Duodenal mucosa (tissue), 2 donors: ENCODE data around the gene EFNA5.

ENCODE experiments used
- H3K27ac ChIP-seq: one replicate; pipeline ENCODE4 v1.7.0; 2013; ENCODE audit warnings: low read depth, low read length
- H3K27me3 ChIP-seq, 2 donors: one replicate each; pipeline ENCODE4 v1.7.0; 2013; ENCODE audit warnings: low read length in 2 of 2, control low read depth in 1 of 2; ENCODE audit not compliant: insufficient read depth in 2 of 2, control insufficient read depth in 1 of 2
- H3K36me3 ChIP-seq, 2 donors: one replicate each; pipeline ENCODE4 v1.7.0; 2013; ENCODE audit warnings: low read length in 2 of 2, control low read depth in 1 of 2; ENCODE audit not compliant: insufficient read depth in 2 of 2, control insufficient read depth in 1 of 2
- H3K4me1 ChIP-seq, 2 donors: one replicate each; pipeline ENCODE4 v1.7.0; 2013; ENCODE audit warnings: low read length in 2 of 2, control low read depth in 1 of 2; ENCODE audit not compliant: insufficient read depth in 2 of 2, control insufficient read depth in 1 of 2
- H3K4me3 ChIP-seq, 2 donors: one replicate each; pipeline ENCODE4 v1.7.0; 2013; ENCODE audit warnings: low read length in 2 of 2, low read depth in 1 of 2
- H3K9ac ChIP-seq, 2 donors: one replicate each; pipeline ENCODE4 v1.7.0; 2013; ENCODE audit warnings: low read length in 2 of 2, low read depth in 1 of 2
- H3K9me3 ChIP-seq, 2 donors: one replicate each; pipeline ENCODE4 v1.7.0; 2013; ENCODE audit warnings: low read length in 2 of 2, control low read depth in 1 of 2; ENCODE audit not compliant: control insufficient read depth in 1 of 2

EFNA5 gene

GRCh38 chr5:107651325-107651724 lies 19.4 kb downstream of the EFNA5 start:
- no peak overlapping the region for H3K27ac ChIP-seq
- no peak overlapping the region for H3K4me3 ChIP-seq
- no peak overlapping the region for H3K9ac ChIP-seq
- no peaks in the 10 kb centered on the region for H3K27me3 ChIP-seq
- no peaks in the 10 kb centered on the region for H3K9me3 ChIP-seq
- H3K36me3 ChIP-seq = no peaks in the 10 kb centered on the region
- H3K4me1 ChIP-seq = no peaks in the 10 kb centered on the region

- Histone ChIP-seq H3K36me3 (no peaks in the 10 kb centered on the region), H3K9me3 (no peaks in the 10 kb centered on the region), H3K27ac (no peak overlapping the region), H3K4me3 (no peak overlapping the region), H3K27me3 (no peaks in the 10 kb centered on the region), H3K4me1 (no peaks in the 10 kb centered on the region), H3K9ac (no peak overlapping the region)
Measured at GRCh38 chr5:107646418-107646817, 24.3 kb downstream of the EFNA5 start.

GRCh38 chr5:107640568-107640967 lies 30.2 kb downstream of the EFNA5 start:
- H3K9ac ChIP-seq = no peak overlapping the region
- H3K9me3 ChIP-seq = no peaks in the 10 kb centered on the region
- H3K27ac ChIP-seq = no peak overlapping the region
- H3K4me1 ChIP-seq = no peaks in the 10 kb centered on the region
- H3K27me3 ChIP-seq = no peaks in the 10 kb centered on the region
- H3K4me3 ChIP-seq = no peak overlapping the region
- no peaks in the 10 kb centered on the region for H3K36me3 ChIP-seq

- H3K9me3 ChIP-seq = no peaks in the 10 kb centered on the region
- no peaks in the 10 kb centered on the region for H3K27me3 ChIP-seq
- H3K27ac ChIP-seq = no peak overlapping the region
- H3K4me3 ChIP-seq = no peak overlapping the region
- no peaks in the 10 kb centered on the region for H3K36me3 ChIP-seq
- no peaks in the 10 kb centered on the region for H3K4me1 ChIP-seq
- H3K9ac ChIP-seq = no peak overlapping the region
Measured at GRCh38 chr5:107639990-107640389, 30.7 kb downstream of the EFNA5 start.

DNA sequence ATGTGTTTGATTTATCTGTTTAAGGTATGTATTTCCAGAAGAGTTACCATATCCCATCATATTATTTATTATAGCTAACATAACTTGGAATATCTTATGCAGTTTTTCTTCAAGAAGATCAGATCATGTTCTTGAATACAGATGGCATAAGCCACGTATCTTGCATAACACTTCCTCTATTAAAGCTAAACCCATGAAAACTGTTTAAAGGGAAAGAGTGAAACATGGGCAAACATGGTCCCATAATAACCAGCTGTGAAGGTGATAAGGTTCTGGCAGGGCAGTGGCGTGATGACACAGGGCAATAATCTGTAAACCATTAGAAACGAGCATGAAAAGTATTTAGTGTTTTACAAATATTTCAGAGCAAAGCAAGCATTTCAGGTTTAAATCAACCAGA lies 34.2 kb downstream of the EFNA5 start:
- no peaks in the 10 kb centered on the region for H3K27me3 ChIP-seq
- no peaks in the 10 kb centered on the region for H3K4me1 ChIP-seq
- no peaks in the 10 kb centered on the region for H3K9me3 ChIP-seq

DNA sequence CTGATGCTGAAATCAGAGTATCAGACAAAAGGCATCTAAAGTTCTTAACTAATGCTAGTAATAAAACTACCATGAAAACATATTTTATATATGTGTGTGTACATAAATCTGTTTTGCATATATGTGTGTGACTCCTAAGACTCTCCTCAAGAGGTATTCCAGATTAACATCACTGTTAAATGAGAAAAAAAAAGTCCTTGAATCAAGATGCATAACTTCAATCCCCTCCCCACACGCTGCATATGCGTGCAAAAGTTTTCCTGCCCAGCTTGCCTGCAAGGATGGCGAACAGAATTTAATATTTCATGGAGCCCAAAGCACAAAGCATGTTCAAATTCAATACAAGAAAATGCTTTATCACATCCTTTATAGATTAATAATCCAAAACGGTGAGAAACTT lies 34.7 kb downstream of the EFNA5 start:
- H3K4me1 ChIP-seq = no peaks in the 10 kb centered on the region
- H3K27ac ChIP-seq = no peak overlapping the region
- H3K27me3 ChIP-seq = no peaks in the 10 kb centered on the region
- H3K9me3 ChIP-seq = no peaks in the 10 kb centered on the region
- H3K4me3 ChIP-seq = no peak overlapping the region
- no peak overlapping the region for H3K9ac ChIP-seq
- H3K36me3 ChIP-seq = no peaks in the 10 kb centered on the region

More for the DNA sequence above, 34.2 kb downstream of the EFNA5 start:
- no peak overlapping the region for H3K27ac ChIP-seq
- no peak overlapping the region for H3K9ac ChIP-seq
- no peak overlapping the region for H3K4me3 ChIP-seq
- no peaks in the 10 kb centered on the region for H3K36me3 ChIP-seq

GRCh38 chr5:107634981-107635848 lies 35.5 kb downstream of the EFNA5 start:
- H3K27ac ChIP-seq = no peak overlapping the region
- no peaks in the 10 kb centered on the region for H3K4me1 ChIP-seq
- H3K27me3 ChIP-seq = no peaks in the 10 kb centered on the region
- H3K9me3 ChIP-seq = no peaks in the 10 kb centered on the region
- no peak overlapping the region for H3K4me3 ChIP-seq
- no peaks in the 10 kb centered on the region for H3K36me3 ChIP-seq
- H3K9ac ChIP-seq = no peak overlapping the region

DNA sequence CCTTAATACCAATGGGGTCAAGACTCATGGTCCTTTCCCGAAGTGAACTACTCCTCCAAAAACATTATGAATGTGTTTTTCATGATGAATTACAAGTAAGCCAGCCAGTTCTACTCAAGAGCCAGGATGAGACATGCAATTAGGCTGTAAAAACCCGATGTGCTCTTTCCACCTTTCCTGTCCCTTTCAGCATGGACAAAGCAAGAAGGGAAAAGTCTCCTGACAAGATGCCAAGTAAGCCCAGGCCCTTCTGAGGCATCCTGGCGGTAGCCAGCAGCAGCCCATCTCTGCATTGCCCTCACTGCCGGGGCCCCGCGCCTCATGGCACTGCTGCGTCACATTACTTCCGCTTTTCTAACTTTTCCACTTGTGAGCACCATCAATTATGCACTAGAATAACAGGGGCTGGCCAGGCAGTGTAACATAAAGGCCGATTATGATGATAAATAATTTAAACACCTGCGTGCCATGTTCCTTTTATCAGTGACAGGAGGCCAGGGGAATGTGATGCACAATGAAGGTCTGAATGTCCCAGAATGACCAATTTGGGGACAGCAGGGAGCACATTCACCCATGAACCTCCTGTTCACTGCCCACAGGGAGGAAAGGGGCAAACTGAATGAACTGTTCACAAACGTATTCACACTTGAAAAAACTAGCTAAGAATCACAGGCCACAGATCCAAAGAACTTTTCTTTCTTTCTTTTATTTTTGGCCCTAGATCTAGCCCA lies 37.4 kb downstream of the EFNA5 start:
- Histone ChIP-seq H3K9me3 (no peaks in the 10 kb centered on the region), H3K27ac (no peak overlapping the region)

DNA sequence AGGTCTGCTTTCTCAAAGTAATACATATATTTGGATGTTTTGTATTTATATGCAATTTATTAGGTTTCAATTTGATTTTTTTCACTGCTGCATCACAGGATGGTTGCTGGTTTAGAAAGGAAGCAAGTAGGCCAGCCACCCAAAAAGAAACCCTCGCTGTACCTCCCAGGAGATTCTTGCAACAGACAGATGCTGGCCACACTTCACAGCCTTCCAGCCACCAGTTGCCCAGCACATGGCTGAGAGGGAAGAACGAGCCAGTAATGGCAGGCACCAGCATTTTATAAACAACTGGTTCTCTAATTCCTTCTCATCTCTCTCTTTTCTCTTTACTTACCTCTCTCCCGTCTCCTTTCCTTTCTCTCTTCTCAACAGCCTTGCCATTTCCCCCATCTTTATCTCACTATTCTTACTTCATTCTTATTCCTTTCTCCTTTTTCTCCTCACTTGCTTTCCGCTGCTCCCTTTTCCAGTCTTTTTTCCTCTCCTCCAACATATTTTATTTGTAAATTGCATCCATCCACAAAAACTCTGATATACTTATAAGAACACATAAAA lies 38.9 kb downstream of the EFNA5 start:
- Histone ChIP-seq H3K27ac (no peak overlapping the region), H3K9ac (no peak overlapping the region), H3K4me3 (no peak overlapping the region), H3K27me3 (no peaks in the 10 kb centered on the region), H3K36me3 (no peaks in the 10 kb centered on the region), H3K4me1 (no peaks in the 10 kb centered on the region), H3K9me3 (no peaks in the 10 kb centered on the region)

More for the DNA sequence above, 37.4 kb downstream of the EFNA5 start:
- Histone ChIP-seq H3K36me3 (no peaks in the 10 kb centered on the region), H3K9ac (no peak overlapping the region), H3K27me3 (no peaks in the 10 kb centered on the region), H3K4me3 (no peak overlapping the region), H3K4me1 (no peaks in the 10 kb centered on the region)

- no peak overlapping the region for H3K4me3 ChIP-seq
- H3K27me3 ChIP-seq = no peaks in the 10 kb centered on the region
- no peaks in the 10 kb centered on the region for H3K9me3 ChIP-seq
- no peaks in the 10 kb centered on the region for H3K36me3 ChIP-seq
- no peaks in the 10 kb centered on the region for H3K4me1 ChIP-seq
- H3K9ac ChIP-seq = no peak overlapping the region
- no peak overlapping the region for H3K27ac ChIP-seq
Measured at GRCh38 chr5:107630184-107630583, 40.6 kb downstream of the EFNA5 start.
